ENCODE results near the gene SPARC.

- TF ChIP-seq CTCF (IDR thresholded peaks at IDR 0.05) (no peak), NFYB (CRISPR knock-in tag; conservative IDR thresholded peaks at IDR 0.05; ENCODE audit: low read depth) (no peak)
These were observed 47.3 kb upstream of the SPARC start for GRCh38 chr5:151734064-151734408.
